ENCODE measurements around the gene EP400. TPM values are rescaled to one million over a fixed set of nuclear protein-coding genes. Genes with fewer than 3 reads are reported as not detected.
"Not testable (repeated sequence)": the region's sequence is repeated elsewhere in the genome, so short reads cannot be mapped to it uniquely, and the experiment has no call there.

The EP400 gene
- total RNA-seq, 1 donor from 2014 or later: 51.3 TPM

DNA sequence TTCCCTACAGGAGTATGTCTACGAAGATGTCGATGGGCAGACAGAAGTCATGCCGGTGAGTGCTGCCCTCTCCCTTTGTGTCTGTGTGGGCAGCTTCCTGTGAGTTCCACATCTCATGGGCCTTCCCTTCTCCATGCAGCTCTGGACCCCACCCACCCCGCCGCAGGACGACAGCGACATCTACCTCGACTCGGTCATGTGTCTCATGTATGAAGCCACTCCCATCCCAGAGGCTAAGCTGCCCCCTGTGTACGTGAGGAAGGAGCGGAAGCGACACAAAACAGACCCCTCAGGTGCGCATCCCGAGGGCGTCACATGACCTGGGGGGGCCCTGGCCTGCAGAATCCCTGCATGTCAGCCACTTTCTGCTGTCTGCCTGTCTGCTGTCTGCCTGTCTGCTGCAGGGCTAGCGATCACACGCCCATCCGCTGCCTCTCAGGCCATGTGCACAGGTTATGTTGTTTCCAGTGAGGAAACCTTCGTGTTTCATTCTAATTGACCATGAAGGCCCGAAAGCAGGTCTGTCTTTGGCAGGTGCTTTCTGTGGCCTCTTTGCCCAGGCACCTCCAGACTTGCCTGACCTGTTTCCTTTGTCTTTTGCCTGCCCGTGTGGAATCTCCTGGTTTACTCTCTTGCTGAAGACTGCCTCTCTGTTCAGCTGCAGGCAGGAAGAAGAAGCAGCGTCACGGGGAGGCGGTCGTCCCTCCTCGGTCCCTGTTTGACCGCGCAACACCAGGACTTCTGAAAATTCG, 95.1 kb downstream of the EP400 start:
- no peaks in the 10 kb centered on the region for H3K9me3 Mint-ChIP-seq (ENCODE audit: unreplicated experiment)
- no peak for DNase-seq (ENCODE audit: extremely low spot score, unreplicated experiment)
- H3K27me3 Mint-ChIP-seq (ENCODE audit: unreplicated experiment): no peaks in the 10 kb centered on the region
- no peak overlapping the region for H3K27ac Mint-ChIP-seq (ENCODE audit: unreplicated experiment)
- H3K36me3 Mint-ChIP-seq (ENCODE audit: unreplicated experiment): peaks cover 46% of the 10 kb centered on the region
- TF ChIP-seq, protein P1, sequence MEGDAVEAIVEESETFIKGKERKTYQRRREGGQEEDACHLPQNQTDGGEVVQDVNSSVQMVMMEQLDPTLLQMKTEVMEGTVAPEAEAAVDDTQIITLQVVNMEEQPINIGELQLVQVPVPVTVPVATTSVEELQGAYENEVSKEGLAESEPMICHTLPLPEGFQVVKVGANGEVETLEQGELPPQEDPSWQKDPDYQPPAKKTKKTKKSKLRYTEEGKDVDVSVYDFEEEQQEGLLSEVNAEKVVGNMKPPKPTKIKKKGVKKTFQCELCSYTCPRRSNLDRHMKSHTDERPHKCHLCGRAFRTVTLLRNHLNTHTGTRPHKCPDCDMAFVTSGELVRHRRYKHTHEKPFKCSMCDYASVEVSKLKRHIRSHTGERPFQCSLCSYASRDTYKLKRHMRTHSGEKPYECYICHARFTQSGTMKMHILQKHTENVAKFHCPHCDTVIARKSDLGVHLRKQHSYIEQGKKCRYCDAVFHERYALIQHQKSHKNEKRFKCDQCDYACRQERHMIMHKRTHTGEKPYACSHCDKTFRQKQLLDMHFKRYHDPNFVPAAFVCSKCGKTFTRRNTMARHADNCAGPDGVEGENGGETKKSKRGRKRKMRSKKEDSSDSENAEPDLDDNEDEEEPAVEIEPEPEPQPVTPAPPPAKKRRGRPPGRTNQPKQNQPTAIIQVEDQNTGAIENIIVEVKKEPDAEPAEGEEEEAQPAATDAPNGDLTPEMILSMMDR (IDR thresholded peaks at IDR 0.05): no peak
- no peak overlapping the region for H3K4me3 Mint-ChIP-seq (ENCODE audit: unreplicated experiment)
- peaks cover 9% of the 10 kb centered on the region for H3K4me1 Mint-ChIP-seq (ENCODE audit: unreplicated experiment)

- H3K4me1 Mint-ChIP-seq (ENCODE audit: unreplicated experiment): peaks cover 9% of the 10 kb centered on the region
- no peak for DNase-seq (ENCODE audit: extremely low spot score, unreplicated experiment)
- no peak overlapping the region for H3K27ac Mint-ChIP-seq (ENCODE audit: unreplicated experiment)
- no peaks in the 10 kb centered on the region for H3K27me3 Mint-ChIP-seq (ENCODE audit: unreplicated experiment)
- H3K9me3 Mint-ChIP-seq (ENCODE audit: unreplicated experiment): no peaks in the 10 kb centered on the region
- TF ChIP-seq, protein P1 (IDR thresholded peaks at IDR 0.05): no peak
- H3K4me3 Mint-ChIP-seq (ENCODE audit: unreplicated experiment): no peak overlapping the region
- peaks cover 49% of the 10 kb centered on the region for H3K36me3 Mint-ChIP-seq (ENCODE audit: unreplicated experiment)
Measured at GRCh38 chr12:132045751-132046150, 96.0 kb downstream of the EP400 start.

- TF ChIP-seq, protein P1 (IDR thresholded peaks at IDR 0.05): no peak
- H3K27ac Mint-ChIP-seq (ENCODE audit: unreplicated experiment): peak overlapping the region; percentile 48
- DNase-seq (ENCODE audit: extremely low spot score, unreplicated experiment): no peak
- H3K4me1 Mint-ChIP-seq (ENCODE audit: unreplicated experiment): peaks cover 9% of the 10 kb centered on the region
- no peaks in the 10 kb centered on the region for H3K27me3 Mint-ChIP-seq (ENCODE audit: unreplicated experiment)
- peaks cover 55% of the 10 kb centered on the region for H3K36me3 Mint-ChIP-seq (ENCODE audit: unreplicated experiment)
- no peaks in the 10 kb centered on the region for H3K9me3 Mint-ChIP-seq (ENCODE audit: unreplicated experiment)
- H3K4me3 Mint-ChIP-seq (ENCODE audit: unreplicated experiment): no peak overlapping the region
Measured at GRCh38 chr12:132046561-132046960, 96.8 kb downstream of the EP400 start.

DNA sequence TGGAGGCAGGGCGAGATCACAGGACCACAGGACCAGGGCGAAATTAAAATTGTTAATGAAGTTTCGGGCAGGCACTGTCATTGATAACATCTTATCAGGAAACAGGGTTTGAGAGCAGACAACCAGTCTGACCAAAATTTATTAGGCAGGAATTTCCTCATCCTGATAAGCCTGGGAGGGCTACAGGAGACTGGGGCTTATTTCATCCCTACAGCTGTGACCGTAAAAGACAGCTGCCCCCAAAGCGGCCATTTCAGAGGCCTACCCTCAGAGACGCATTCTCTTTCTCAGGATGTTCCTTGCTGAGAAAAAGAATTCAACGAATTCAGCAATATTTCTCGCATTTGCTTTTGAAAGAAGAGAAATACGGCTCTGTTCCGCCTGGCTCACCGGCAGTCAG, 97.9 kb downstream of the EP400 start:
- H3K9me3 Mint-ChIP-seq (ENCODE audit: unreplicated experiment); H3K27ac Mint-ChIP-seq (ENCODE audit: unreplicated experiment): not testable (repeated sequence)
- peaks cover 56% of the 10 kb centered on the region for H3K36me3 Mint-ChIP-seq (ENCODE audit: unreplicated experiment)

GRCh38 chr12:132049442-132049841, 99.7 kb downstream of the EP400 start:
- no peaks in the 10 kb centered on the region for H3K27me3 Mint-ChIP-seq (ENCODE audit: unreplicated experiment)
- TF ChIP-seq, protein P1 (IDR thresholded peaks at IDR 0.05): no peak
- H3K9me3 Mint-ChIP-seq (ENCODE audit: unreplicated experiment): no peaks in the 10 kb centered on the region
- peaks cover 59% of the 10 kb centered on the region for H3K36me3 Mint-ChIP-seq (ENCODE audit: unreplicated experiment)
- no peak overlapping the region for H3K27ac Mint-ChIP-seq (ENCODE audit: unreplicated experiment)
- H3K4me1 Mint-ChIP-seq (ENCODE audit: unreplicated experiment): peaks cover 9% of the 10 kb centered on the region
- H3K4me3 Mint-ChIP-seq (ENCODE audit: unreplicated experiment): no peak overlapping the region
- no peak for DNase-seq (ENCODE audit: extremely low spot score, unreplicated experiment)

More for the DNA sequence above, 97.9 kb downstream of the EP400 start:
- H3K4me3 Mint-ChIP-seq (ENCODE audit: unreplicated experiment); H3K27me3 Mint-ChIP-seq (ENCODE audit: unreplicated experiment); H3K4me1 Mint-ChIP-seq (ENCODE audit: unreplicated experiment); DNase-seq (ENCODE audit: extremely low spot score, unreplicated experiment): not testable (repeated sequence)

Data from osteocyte (in vitro differentiated cells).